OCI-LY7 (cell line): Measurements from ENCODE around the gene KANK2. TPM values are rescaled to one million over a fixed set of nuclear protein-coding genes. Genes with fewer than 3 reads are reported as not detected.

Experiments used
- BruUV-seq: library from RNA; stranded (reverse); fragments of 400-500 nt; replicated peaks from 2 replicates; lab custom pipeline; 2021; lab: Mats Ljungman, UMichigan
- CTCF ChIA-PET: fragments of 300-600 bp; sonication (Branson Sonifier 250); formaldehyde crosslinking; loops from one replicate; lab custom pipeline; 2022; ENCODE audit warnings: antibody characterized with exemption; ENCODE audit not compliant: unreplicated experiment; lab: Charles Lee
- POLR2A ChIA-PET: fragments of 300-600 bp; sonication (Branson Sonifier 250); formaldehyde crosslinking; loops from one replicate; lab custom pipeline; 2022; ENCODE audit warnings: antibody characterized with exemption; lab: Charles Lee
- DNase-seq: peaks from one replicate; pipeline ENCODE4 v3.0.0-alpha.2; 2015; ENCODE audit warnings: low spot score
- H2AFZ ChIP-seq: fragments of 200-600 bp; sonication (generic), shearing (Covaris generic); 2 replicates; pipeline ENCODE4 v1.6.1; 2014; ENCODE audit warnings: mild to moderate bottlenecking, antibody characterized with exemption, low read length, moderate library complexity
- H3K27ac ChIP-seq: fragments of 200-600 bp; sonication (generic); 2 replicates; pipeline ENCODE4 v1.5.1; 2014; ENCODE audit warnings: mixed run types, low read depth, mild to moderate bottlenecking, moderate library complexity, low read length, inconsistent platforms; ENCODE audit not compliant: poor library complexity, severe bottlenecking
- H3K36me3 ChIP-seq: fragments of 200-600 bp; sonication (generic); 2 replicates; pipeline ENCODE4 v1.6.1; 2014; ENCODE audit warnings: mild to moderate bottlenecking, antibody characterized with exemption, low read length, moderate library complexity, mixed read lengths; ENCODE audit not compliant: insufficient read depth
- H3K4me1 ChIP-seq: fragments of 200-600 bp; sonication (generic); 2 replicates; pipeline ENCODE4 v1.5.1; 2014; ENCODE audit warnings: mild to moderate bottlenecking, low read length; ENCODE audit not compliant: insufficient read depth, poor library complexity, severe bottlenecking
- H3K4me2 ChIP-seq: fragments of 200-600 bp; sonication (generic); 2 replicates; pipeline ENCODE4 v1.6.1; 2014; ENCODE audit warnings: mild to moderate bottlenecking, low read length
- H3K4me3 ChIP-seq: fragments of 200-600 bp; sonication (generic); 2 replicates; pipeline ENCODE4 v1.5.1; 2014; ENCODE audit warnings: mild to moderate bottlenecking, low read depth, low read length; ENCODE audit not compliant: poor library complexity, severe bottlenecking
- H3K79me2 ChIP-seq: fragments of 200-600 bp; sonication (generic); 2 replicates; pipeline ENCODE4 v1.6.1; 2016; ENCODE audit warnings: low read depth, mild to moderate bottlenecking, low read length, moderate library complexity, mixed read lengths; ENCODE audit not compliant: insufficient read depth
- H3K9me2 ChIP-seq: fragments of 200-600 bp; sonication (generic); 2 replicates; pipeline ENCODE4 v1.6.1; 2016; ENCODE audit warnings: mild to moderate bottlenecking, low read length, mixed read lengths; ENCODE audit not compliant: insufficient read depth
- H3K9me3 ChIP-seq: fragments of 200-600 bp; sonication (generic); 2 replicates; pipeline ENCODE4 v1.6.1; 2014; ENCODE audit warnings: mild to moderate bottlenecking, mixed run types, low read length, mixed read lengths
- H4K20me1 ChIP-seq: fragments of 200-600 bp; sonication (generic); 2 replicates; pipeline ENCODE4 v1.6.1; 2014; ENCODE audit warnings: mild to moderate bottlenecking, antibody characterized with exemption, low read length, moderate library complexity, mixed read lengths; ENCODE audit not compliant: insufficient read depth
- EZH2phosphoT487 ChIP-seq: fragments of 200-600 bp; sonication (generic); IDR thresholded peaks from 2 replicates; pipeline ENCODE4 v1.6.1; 2018; ENCODE audit warnings: low read depth, borderline replicate concordance, mild to moderate bottlenecking, mixed run types, antibody characterized with exemption, low read length, moderate library complexity, mixed read lengths
- intact Hi-C: fragments of 100-400 bp; cut with micrococcal nuclease; formaldehyde crosslinking; loops from one replicate; pipeline ENCODE4 v1.10.0; 2022; ENCODE audit not compliant: unreplicated experiment
- total RNA-seq, 2 experiments: library from RNA; depleted of rRNA in 1 of 2; stranded (reverse); fragments of >200 nt in 1 of 2; shearing (Covaris generic) in 1 of 2; gene quantifications; 2 replicates each; pipeline ENCODE4 v1.2.3, GENCODE V29; 2014 to 2022
- TF ChIP-seq, protein P1 (sequence below): fragments of 200-600 bp; sonication (generic); conservative IDR thresholded peaks from 2 replicates; pipeline ENCODE4 v1.5.1; 2014; ENCODE audit warnings: mild to moderate bottlenecking, antibody characterized with exemption, low read length, moderate library complexity, mixed read lengths

Gene KANK2
- total RNA-seq, 2 experiments from 2014 or later: 174 to 186 TPM

DNA sequence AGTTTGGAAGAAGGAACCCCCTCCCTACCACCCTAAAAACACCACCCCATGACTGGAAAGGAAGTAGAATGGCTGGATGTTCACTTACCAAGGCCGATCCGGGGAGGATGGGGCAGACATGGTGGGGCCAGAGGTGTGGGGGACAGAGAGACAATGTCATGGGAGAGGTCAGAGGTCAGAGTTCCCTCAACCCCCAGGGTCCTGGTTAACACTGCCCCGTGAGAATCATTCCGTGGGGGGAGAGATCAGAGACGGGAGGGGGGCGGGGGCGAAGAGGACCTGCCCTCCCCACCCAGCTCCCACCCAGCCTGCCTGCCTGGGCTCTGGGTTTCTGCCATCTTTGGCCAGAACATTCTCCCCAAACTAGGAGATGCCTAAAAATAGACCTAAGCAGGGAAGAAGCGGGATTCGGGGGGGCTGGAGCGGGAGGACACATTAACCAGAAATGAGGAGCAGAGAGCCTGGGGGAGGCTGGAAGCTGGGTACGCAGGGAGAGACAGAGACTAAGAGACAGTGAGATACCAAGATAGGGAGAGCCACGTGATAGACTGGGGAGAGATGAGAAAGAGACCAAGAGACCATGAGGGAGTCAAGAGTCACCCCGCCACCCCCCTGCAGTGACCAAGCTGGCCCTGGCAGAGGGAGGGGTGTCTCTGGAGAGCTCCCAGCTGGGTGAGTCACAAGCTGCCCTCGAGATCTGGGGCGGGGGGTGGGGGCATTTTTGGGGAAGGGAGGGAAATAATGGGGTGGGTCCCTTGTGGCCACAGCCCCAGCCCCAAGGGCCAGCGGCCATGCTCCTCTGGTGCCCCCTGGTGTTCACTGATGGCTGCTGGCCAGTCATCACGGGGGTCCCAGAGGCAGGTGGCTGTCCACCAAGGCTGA lies 6.1 kb upstream of the KANK2 start:
- Histone ChIP-seq H3K9me2 (no peaks in the 10 kb centered on the region), H2AFZ (no peak overlapping the region), H3K79me2 (no peaks in the 10 kb centered on the region), H3K4me2 (no peak overlapping the region), H3K4me1 (peaks cover 51% of the 10 kb centered on the region), H4K20me1 (no peaks in the 10 kb centered on the region), H3K27ac (no peak overlapping the region), H3K4me3 (no peak overlapping the region), H3K9me3 (no peaks in the 10 kb centered on the region), H3K36me3 (no peaks in the 10 kb centered on the region)
- ChIA-PET CTCF (no interaction called here), POLR2A (interaction anchor here (0.6 to 0.7 kb wide), 2 partner anchors 59 to 107 kb away, joined by 3 read pairs; no protein-coding TSS in a partner anchor)
- TF ChIP-seq EZH2phosphoT487: no peak
- TF ChIP-seq, protein P1, sequence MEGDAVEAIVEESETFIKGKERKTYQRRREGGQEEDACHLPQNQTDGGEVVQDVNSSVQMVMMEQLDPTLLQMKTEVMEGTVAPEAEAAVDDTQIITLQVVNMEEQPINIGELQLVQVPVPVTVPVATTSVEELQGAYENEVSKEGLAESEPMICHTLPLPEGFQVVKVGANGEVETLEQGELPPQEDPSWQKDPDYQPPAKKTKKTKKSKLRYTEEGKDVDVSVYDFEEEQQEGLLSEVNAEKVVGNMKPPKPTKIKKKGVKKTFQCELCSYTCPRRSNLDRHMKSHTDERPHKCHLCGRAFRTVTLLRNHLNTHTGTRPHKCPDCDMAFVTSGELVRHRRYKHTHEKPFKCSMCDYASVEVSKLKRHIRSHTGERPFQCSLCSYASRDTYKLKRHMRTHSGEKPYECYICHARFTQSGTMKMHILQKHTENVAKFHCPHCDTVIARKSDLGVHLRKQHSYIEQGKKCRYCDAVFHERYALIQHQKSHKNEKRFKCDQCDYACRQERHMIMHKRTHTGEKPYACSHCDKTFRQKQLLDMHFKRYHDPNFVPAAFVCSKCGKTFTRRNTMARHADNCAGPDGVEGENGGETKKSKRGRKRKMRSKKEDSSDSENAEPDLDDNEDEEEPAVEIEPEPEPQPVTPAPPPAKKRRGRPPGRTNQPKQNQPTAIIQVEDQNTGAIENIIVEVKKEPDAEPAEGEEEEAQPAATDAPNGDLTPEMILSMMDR: peak; percentile 83
- intact Hi-C loops: loop anchor here (1.0 to 5.0 kb wide), 3 partner anchors 66 to 266 kb away; no protein-coding TSS in a partner anchor
- peak; percentile 58 for DNase-seq
- no TSS peak for BruUV-seq

GRCh38 chr19:11202488-11203193 lies 5.3 kb upstream of the KANK2 start:
- H3K9me2 ChIP-seq: no peaks in the 10 kb centered on the region
- POLR2A ChIA-PET: no interaction called here
- H3K4me3 ChIP-seq: no peak overlapping the region
- TF ChIP-seq, protein P1: no peak
- no peak for TF ChIP-seq EZH2phosphoT487
- H3K79me2 ChIP-seq: no peaks in the 10 kb centered on the region
- no TSS peak for BruUV-seq
- peaks cover 58% of the 10 kb centered on the region for H3K4me1 ChIP-seq
- no peak overlapping the region for H3K4me2 ChIP-seq
- H3K36me3 ChIP-seq: no peaks in the 10 kb centered on the region
- CTCF ChIA-PET: no interaction called here
- H3K27ac ChIP-seq: no peak overlapping the region
- no peak overlapping the region for H2AFZ ChIP-seq
- DNase-seq: no peak
- intact Hi-C loops: loop anchor here (1.0 to 5.0 kb wide), 3 partner anchors 65 to 265 kb away; no protein-coding TSS in a partner anchor
- H4K20me1 ChIP-seq: no peaks in the 10 kb centered on the region
- no peaks in the 10 kb centered on the region for H3K9me3 ChIP-seq
